Kidney glomerular epithelial cell (primary cell): Measurements from ENCODE around the gene TPX2.

Source experiments
- DNase-seq: peaks from one replicate; lab custom pipeline; 2025; lab: John Stamatoyannopoulos, UW

TPX2 gene

DNA sequence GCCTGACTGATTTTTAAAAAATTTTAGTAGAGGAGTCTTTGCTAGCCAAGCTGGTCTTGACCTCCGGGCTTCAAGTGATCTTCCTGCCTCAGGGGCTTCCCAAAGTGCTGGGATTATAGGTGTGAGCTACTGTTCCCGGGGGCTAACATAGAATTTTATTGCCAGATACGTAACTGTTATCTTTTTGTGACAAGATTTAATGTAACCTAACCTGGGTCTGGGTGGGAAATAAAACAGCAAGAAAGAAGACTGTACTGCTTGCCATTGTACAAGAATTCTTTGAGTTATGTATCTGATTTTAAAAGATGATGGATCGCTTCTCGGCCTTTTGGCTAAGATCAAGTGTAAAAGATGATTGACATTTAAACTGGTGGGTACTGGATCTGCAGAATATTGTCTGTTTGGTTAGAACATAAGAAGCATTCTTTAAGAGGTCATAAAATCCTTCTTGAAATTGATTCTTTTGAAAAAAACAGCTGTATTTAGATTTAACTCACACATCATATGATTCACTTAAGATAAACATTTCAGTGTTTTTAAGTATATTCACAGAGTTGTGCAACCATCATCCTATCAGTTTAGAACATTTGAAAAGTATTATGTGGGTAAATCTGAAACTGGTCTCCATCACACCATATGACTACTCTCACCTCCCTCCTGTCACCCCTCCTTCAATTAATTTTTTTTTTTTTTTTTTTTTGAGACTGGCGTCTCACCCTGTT, 21.6 kb downstream of the TPX2 start:
- DNase-seq: no peak

DNA sequence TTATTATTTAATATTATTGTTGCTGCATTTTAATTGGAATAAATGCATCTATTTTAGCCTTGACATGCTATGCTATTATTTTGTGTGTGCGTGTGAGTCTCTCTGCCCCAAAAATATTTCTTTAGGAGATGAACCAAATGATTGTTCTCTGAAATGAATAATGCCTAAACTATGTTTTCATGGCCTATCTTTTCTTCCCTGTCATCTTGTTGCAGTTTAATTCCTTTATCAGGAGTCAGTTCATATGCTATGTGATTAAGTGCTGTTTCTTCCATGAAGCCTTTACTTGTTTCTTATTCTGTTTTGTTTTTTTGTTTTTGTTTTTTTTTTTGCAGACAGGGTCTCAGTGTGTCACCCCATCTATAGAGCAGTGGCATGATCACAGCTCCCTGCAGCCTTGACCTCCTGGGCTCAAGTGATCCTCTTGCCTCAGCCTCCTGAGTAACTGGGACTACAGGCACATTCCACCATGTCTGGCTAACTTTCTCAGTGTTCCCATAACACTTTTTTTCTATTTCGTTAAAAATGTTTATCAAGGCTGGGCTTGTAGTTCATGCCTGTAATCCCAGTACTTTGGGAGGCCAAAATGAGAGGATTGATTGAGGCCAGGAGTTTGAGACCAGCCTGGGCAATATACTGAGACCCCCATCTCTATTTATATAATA, 25.7 kb downstream of the TPX2 start:
- peak; percentile 25 for DNase-seq

DNA sequence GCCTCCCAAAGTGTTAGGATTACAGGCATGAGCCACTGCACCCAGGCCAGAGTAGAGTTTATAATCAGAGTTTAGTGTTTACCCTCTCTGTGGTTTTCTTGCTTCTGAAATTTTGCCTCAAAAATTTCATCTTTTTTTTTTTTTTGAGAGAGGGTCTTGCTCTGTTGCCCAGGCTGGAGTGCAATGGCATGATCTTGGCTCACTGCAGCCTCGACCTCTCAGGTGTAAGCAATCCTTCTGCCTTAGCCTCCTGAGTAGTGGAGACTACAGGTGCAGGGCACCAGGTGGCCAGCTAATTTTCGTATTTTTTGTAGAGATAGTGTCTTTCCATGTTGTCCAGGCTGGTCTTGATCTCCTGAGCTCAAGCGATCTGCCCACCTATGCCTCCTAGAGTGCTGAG, 28.7 kb downstream of the TPX2 start:
- no peak for DNase-seq

DNA sequence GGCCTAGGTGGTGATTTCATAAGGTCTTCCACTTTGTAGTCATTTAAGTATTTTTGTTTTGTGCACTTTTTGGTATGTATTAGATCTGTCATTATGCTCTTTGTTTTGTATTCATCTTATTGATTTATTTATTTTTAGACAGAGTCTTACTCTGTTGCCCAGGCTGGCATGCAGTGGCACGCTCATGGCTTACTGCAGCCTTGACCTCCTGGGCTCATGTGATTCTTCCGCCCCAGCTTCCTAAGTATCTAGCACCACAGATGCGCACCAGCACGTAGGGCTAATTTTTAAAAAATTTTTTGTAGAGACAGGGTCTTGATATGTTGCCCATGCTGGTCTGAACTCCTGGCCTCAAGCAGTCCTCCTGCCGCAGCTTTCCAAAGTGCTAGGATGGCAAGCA, 30.6 kb downstream of the TPX2 start:
- no peak for DNase-seq

DNA sequence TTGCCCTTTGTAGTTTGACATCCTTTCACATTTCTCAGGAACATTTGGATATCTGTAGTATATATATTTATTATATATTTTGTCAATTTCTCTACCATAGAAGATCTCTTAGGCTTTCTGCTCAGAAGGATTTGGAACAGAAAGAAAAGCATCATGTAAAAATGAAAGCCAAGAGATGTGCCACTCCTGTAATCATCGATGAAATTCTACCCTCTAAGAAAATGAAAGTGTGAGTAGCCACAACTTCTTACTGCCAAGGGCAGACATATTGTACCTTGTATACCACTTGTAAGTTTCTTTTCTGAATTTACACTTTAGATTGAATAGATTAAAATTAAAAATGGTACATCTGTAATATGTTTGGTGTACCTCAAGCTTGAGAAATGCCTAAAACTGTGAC, 31.2 kb downstream of the TPX2 start:
- no peak for DNase-seq

DNA sequence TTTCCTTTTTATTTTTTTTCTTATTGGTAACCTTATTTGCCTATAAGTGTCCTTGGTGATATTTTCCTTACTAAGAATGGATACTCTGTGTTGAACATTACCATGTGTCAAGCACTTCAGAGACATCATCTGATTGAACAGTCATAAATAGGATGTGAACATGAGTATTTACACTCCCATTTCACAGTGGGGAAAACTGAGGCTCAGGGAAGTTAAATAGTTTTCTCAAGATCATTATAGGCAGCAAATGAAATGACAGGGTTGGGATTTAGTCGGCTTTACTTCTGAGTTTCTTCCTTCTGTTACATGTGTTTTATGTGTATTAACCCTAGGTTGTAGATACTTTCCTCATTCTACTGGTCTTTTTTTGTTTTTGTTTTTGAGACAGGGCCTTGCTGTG, 35.3 kb downstream of the TPX2 start:
- DNase-seq: no peak

DNA sequence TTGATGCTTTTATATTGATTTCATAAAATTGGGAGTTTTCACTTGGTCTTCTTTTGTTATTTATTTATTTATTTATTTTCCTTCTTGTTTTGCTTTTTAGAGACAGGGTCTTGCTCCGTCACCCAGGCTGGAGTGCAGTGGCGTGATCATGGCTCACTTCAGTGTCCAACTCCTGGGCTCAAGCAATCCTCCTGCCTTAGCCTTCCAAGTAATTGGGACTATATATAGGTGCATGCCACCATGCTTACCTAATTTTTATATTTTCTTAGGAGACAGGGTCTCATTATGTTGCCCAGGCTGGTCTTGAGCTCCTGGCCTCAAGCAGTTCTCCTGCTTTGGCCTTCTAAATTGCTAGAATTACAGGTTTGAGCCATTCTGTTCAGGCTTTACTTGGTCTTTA, 41.7 kb downstream of the TPX2 start:
- DNase-seq: no peak

DNA sequence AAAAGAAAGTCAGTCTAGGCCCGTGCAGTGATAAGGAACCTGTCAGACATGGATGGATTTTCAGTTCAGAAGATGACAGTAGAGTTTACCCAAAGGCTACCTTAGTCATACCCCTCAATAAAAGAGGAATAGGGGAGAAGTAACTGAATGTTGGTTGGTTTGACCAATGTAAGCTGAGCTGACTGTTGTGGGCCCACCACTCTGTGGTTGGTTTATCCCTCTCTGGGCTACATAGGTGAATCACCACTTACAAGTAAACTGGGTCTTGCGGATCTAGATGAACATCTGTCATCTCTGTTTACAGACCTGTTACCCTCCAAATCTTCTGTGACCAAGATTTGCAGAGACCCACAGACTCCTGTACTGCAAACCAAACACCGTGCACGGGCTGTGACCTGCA, 42.9 kb downstream of the TPX2 start:
- no peak for DNase-seq

DNA sequence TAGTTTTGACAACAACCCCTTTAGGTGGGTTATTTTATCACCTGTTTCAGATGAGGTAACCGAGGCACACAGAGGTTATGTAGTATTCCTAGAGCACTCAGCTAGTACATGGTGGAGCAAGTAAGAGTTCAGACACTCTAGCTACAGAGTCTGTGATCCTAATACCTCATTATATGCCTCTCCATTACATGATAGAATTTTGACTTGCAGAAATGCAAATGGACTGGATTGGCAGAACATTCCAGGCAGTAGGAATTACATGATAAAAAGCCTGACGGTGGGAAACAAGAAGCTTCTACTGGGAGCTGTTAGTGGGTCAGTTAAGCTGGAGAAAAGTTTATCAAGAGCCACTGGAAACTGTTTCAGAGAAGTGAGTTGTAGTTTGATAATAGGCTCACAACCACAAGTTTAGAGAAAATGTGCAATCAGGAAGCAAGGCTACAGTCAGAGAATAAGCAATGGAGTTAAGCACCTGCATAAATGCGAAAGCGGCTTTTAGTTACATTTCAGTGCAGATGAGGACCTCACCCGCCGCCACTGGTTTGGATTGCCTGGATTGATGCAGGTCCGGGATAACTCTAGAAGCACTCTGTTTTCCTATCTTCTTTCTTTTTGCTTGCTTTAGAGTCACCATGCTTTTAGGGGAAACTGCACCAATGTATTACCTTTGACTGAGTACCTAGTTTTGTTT, 45.4 kb downstream of the TPX2 start:
- no peak for DNase-seq

DNA sequence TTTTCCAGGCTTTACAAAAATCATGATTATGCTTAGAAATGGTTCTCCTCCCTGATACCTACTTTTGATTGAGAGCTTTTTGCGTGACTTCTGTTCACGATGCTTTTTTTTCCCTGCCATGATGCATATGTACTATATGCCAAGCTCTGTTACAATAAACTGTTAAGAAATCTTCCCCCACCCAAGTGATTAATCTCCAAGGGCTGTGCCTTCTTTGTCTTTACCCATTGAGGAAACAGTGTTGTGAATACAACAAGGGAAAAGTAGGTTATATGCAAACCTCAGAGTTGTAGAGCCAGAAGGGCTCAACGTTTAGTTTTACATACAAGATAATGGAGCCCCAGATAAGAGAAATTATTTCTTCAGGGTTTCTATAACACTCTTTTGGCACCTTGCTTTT, 46.0 kb downstream of the TPX2 start:
- DNase-seq: no peak

DNA sequence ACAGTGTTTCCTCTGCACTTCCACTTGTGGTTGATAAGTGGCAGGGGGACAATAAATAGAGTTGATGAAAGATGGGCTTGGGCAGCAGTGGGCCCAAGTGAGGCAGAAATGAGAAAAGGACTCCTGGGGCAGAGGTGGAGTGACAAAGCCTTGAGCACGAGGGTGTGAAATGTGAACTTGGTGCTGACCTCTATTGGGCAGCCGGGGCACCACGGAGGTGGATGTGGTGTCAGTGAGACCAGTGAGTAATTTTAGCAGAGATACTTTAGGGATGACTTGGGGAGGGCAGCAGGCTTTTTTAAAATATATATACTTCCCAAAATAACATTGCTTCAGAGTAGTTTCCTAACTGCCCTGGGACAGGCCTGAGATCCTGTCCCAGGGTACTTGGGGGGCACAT, 49.5 kb downstream of the TPX2 start:
- DNase-seq: no peak

DNA sequence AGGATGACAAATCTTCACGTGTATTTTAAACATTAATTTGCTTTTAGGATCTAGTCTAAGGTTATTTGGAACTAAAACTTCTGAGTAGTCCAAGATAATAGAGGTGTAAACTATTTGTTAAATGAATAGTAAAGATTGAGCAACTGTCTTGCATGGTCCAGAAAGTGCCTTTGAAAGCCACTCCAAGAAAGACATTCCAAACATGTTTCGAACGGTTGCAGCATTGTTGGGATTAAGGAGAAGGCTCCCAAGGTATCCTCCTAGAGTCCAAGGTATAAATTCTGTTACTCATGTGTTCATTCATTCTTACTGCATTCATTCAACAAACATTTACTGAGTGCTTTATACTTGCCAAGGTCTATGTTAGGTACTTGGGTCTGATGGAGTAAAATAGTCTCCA, 51.3 kb downstream of the TPX2 start:
- DNase-seq: no peak

DNA sequence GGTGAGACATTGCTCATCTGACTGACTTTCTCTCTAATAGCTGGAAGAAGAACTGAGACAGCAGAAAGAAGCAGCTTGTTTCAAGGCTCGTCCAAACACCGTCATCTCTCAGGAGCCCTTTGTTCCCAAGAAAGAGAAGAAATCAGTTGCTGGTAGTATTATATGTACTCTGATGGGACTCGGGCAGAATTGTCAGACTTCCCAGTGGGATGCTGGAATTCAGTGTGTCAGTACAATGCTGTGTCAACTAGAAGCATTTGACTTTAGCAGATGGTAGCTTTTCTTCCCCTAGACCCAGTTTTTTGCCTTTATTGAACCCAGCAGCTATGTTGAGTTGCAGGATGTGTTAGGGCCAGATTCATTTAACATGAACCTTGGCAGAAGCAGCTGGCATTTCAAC, 58.3 kb downstream of the TPX2 start:
- no peak for DNase-seq

DNA sequence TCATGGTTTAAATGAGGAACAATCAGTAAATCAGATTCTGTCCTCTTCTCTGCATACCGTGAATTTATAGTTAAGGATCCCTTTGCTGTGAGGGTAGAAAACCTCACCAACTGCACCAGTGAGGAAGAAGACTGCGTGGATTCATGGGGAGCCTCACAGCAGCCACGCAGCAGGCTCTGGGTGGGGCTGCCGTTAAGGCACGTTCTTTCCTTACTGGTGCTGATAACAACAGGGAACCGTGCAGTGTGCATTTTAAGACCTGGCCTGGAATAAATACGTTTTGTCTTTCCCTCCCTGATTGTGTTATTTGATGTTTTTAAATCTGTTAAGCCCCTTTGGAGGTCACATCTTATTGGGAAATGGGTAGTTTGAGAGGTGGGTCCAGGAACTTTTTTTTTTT, 62.4 kb downstream of the TPX2 start:
- no peak for DNase-seq

DNA sequence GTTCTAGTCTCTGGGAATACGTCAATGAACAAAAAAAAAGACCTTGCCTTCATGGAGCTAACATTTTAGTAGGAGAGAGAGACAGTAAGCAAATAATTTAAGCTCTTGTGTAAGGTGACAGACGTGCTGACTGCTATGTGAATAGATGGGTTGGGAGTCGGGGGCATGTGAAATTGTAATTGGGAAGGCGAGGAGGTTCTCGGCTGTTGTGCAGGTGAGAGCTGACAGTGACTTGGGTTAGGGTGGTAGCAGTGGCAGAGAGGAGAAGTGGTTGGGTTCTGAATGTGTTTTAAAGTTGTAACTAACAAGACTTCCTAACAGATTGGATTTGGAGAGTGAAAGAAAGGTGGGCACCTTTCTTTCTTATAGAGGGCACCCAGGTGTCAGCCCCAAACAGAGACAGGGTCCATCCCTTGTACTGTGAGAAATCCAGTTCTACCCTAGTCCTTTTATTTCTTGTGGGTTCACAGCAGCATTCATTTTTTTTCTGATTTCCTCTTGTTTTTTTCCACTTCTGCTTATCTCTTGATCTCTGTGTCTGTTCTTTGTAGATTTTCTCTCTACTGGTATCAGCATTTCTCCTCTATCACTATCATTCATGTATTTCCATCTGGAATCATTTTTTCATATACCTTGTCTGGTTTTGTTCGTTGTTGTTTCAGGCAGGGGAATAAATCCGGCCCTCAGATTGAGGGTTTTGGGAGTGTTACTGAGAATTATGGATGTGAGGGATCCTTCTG, 64.6 kb downstream of the TPX2 start:
- no peak for DNase-seq

DNA sequence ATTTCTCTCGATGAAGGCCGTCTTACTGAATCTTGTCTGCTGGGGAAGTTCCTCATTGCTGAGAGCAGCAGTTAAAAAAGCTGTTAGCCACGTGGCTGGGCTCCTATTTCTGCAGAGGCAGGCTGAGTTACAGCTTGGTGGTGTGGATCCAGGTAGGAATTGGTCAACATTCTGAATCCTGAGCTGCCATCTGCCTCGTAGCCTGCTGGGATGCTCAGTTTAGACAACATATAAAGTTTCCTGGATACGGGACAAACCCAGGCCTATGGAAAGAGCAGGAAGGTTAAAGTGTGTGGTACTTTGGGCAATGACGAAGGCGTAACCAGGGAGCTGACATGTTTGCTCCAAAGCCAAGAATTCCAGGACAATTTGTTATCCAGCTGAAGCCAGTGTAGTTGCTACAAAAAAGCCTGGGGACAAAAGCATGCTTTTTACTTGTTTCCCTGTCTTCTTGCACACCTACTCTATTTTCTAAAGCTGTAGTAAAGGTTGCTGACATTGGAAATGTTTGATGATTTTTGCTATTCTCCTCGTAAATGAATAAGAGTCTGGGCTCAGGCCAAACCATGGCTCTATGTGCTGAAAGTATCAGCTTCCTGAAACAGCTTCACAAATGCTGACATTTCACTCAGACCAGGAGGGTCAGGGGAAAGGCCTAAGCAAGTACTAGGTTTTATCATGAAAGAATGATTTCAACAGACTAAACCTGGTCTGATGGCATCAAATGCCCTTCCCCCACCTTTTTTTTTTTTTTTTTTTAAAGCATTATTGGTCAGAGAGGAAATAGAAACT, 67.7 kb downstream of the TPX2 start:
- DNase-seq: no peak

DNA sequence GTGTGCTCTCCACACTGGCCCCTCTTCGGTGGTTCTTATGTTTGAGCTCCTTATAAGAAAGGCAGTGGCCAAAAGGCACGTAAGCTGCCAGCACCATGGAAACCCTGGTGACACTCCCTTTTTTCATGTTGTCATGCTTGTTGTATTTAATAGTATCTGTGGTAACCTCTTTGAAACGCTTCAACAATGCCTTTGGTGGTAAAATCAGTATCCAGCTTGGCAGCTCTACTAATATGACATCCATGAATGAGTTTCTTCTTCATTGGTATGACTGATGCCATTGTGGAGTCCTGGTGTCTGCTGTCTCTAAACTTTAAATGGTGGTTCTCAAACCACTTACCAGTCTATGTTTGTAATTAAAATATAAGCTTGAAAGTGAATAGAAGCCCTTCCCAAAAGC, 69.4 kb downstream of the TPX2 start:
- no peak for DNase-seq

DNA sequence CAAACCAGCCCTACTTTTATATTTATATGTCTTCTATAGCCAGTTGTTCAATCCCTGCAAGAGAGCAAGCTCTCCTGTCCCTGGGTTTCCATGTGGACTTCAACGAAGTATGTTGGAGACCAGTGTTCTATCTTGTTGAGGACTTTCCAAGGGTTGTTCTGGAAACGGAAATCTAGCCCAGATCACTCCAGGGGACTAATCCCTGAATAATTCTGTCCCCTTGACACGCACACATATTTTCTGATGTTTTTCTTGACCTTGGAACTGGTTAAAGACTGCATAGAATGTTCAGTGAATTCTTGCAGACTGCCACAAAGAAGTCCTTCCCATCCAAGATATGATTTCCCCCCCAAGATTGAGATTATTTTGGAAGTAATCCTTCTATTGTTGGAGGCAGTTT, 70.6 kb downstream of the TPX2 start:
- DNase-seq: no peak

DNA sequence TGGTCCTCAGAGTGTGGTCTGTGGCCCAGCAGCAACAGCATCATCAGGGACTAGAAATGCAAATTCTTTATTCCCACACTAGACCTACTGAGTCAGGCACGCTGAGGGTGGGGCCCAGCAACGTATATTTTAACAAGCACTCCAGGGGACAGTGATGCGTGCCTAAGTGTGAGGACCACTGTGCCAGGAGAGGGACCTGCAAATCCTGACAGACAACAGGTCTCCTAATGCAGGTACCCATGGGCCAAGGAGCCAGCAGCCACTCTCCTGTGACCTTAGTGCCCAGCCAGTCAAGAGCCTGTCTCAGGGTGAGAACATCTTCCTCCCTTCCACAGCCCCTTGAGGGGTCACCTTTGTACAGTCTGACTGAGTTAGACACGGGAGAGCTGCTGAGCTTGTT, 72.1 kb downstream of the TPX2 start:
- no peak for DNase-seq

DNA sequence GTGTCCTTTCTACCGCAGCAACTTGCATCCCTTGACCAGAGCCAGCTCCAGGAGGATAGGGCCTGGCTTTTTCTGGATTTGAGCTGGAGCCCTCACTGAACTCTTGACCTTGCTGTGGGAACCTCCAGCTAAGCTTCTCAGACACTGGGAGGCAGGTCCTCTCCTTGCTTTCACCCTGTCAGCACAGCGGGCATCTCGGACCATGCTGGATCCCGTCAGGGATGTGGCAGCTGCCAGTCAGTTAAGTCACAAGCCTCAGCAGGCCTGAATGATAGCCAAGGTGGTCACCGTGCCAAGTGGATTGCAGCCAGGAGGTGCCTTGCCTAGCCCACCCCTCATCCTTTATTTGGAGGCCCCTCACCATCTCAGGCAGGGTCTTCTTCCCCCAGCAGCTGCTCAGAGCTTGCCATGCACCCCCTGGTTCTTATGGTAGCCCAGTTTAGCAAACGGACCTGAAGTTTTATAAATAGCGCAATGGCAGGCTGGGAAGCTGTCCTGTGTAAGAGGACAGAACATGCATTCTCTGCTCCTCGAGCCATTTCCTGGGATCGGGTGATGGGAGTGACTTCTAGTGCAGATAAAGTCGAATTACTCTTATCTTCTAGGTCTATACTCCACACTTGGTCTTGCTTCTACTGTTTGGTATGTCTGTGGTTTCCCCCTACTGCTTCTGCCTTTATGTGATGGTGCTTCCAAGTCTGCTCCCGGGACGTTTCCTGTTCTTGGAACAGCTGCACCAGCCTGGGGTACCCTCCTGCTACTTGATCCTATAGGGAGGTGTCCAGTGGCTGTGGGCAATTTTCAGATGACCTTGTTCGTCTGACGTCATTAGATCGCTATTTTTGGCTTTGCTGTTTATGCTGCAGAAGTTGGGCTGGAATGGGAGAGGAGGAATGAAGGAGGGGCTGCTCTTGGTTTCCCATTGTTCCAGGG, 73.0 kb downstream of the TPX2 start:
- DNase-seq: peak; percentile 24

DNA sequence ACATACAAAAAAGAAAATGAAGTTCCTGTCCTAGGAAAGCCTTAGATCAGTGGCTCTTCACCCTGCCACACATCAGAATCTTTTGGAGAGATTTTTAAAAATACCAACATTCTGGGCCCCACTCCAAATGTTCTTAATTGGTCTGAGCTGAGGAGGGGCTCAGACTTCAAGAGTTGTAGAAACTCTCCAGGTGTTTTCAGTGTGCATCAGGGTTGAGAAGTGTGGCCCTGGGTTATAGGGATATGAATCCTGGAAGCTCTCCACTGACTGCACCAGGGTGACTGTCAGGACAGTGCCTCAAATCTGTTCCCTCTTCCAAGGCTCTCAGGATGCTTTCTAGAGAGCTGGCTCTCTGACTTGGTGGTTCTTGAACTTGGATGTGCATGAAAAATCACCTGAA, 74.5 kb downstream of the TPX2 start:
- no peak for DNase-seq
